Subcutaneous abdominal adipose tissue (tissue), 5 donors: ENCODE results near the gene SRPRB.

ENCODE experiments used
- H3K27ac ChIP-seq: one replicate; pipeline ENCODE4 v1.7.0; 2013; ENCODE audit warnings: low read depth, mild to moderate bottlenecking, inconsistent platforms, low read length, moderate library complexity
- H3K27me3 ChIP-seq, 5 donors: one replicate each; pipeline ENCODE4 v1.7.0; 2013; ENCODE audit warnings: low read length in 5 of 5, inconsistent platforms in 1 of 5; ENCODE audit not compliant: control insufficient read depth in 5 of 5, insufficient read depth in 4 of 5
- H3K36me3 ChIP-seq, 5 donors: one replicate each; pipeline ENCODE4 v1.7.0; 2013; ENCODE audit warnings: low read length in 5 of 5; ENCODE audit not compliant: control insufficient read depth in 5 of 5, insufficient read depth in 5 of 5
- H3K4me1 ChIP-seq, 5 donors: one replicate each; pipeline ENCODE4 v1.7.0; 2013; ENCODE audit warnings: low read length in 5 of 5, mild to moderate bottlenecking in 3 of 5, moderate library complexity in 1 of 5; ENCODE audit not compliant: control insufficient read depth in 5 of 5, insufficient read depth in 5 of 5
- H3K4me3 ChIP-seq, 5 donors: one replicate each; pipeline ENCODE4 v1.7.0; 2013; ENCODE audit warnings: low read length in 5 of 5, low read depth in 1 of 5
- H3K9ac ChIP-seq, 5 donors: one replicate each; pipeline ENCODE4 v1.7.0; 2013; ENCODE audit warnings: low read length in 5 of 5, mild to moderate bottlenecking in 4 of 5, moderate library complexity in 3 of 5
- H3K9me3 ChIP-seq, 5 donors: one replicate each; pipeline ENCODE4 v1.7.0; 2013; ENCODE audit warnings: low read length in 5 of 5; ENCODE audit not compliant: control insufficient read depth in 5 of 5
- donor health status: healthy.
- donor health status: healthy.
- donor health status: healthy.
- donor health status: healthy.
- donor health status: healthy.

The SRPRB gene

GRCh38 chr3:133840055-133840737, 34.6 kb downstream of the SRPRB start:
- no peak overlapping the region for H3K4me3 ChIP-seq
- no peak overlapping the region for H3K27ac ChIP-seq
- H3K4me1 ChIP-seq = no peaks in the 10 kb centered on the region
- no peak overlapping the region for H3K9ac ChIP-seq
- H3K27me3 ChIP-seq = no peaks in the 10 kb centered on the region
- peaks cover 0 to 30% (median 18%) of the 10 kb centered on the region in 5 donors for H3K36me3 ChIP-seq
- no peaks in the 10 kb centered on the region for H3K9me3 ChIP-seq

GRCh38 chr3:133840767-133841166, 35.2 kb downstream of the SRPRB start:
- H3K9me3 ChIP-seq = no peaks in the 10 kb centered on the region
- no peak overlapping the region for H3K27ac ChIP-seq
- H3K4me1 ChIP-seq = no peaks in the 10 kb centered on the region
- H3K9ac ChIP-seq = no peak overlapping the region
- H3K27me3 ChIP-seq = no peaks in the 10 kb centered on the region
- no peak overlapping the region for H3K4me3 ChIP-seq
- H3K36me3 ChIP-seq = peaks cover 0 to 26% (median 17%) of the 10 kb centered on the region in 5 donors

- Histone ChIP-seq H3K36me3 (peaks cover 0 to 26% (median 17%) of the 10 kb centered on the region in 5 donors), H3K9ac (no peak overlapping the region), H3K27ac (no peak overlapping the region), H3K27me3 (no peaks in the 10 kb centered on the region), H3K4me1 (no peaks in the 10 kb centered on the region), H3K4me3 (no peak overlapping the region), H3K9me3 (no peaks in the 10 kb centered on the region)
These were observed 35.6 kb downstream of the SRPRB start for GRCh38 chr3:133841196-133841595.

GRCh38 chr3:133842158-133842557, 36.5 kb downstream of the SRPRB start:
- Histone ChIP-seq H3K27ac (no peak overlapping the region), H3K36me3 (peaks cover 0 to 26% (median 16%) of the 10 kb centered on the region in 5 donors), H3K4me1 (no peaks in the 10 kb centered on the region), H3K9me3 (no peaks in the 10 kb centered on the region), H3K4me3 (no peak overlapping the region), H3K27me3 (no peaks in the 10 kb centered on the region), H3K9ac (no peak overlapping the region)

GRCh38 chr3:133843634-133844033, 38.0 kb downstream of the SRPRB start:
- Histone ChIP-seq H3K27ac (no peak overlapping the region), H3K4me1 (no peaks in the 10 kb centered on the region), H3K4me3 (no peak overlapping the region), H3K9me3 (no peaks in the 10 kb centered on the region), H3K27me3 (no peaks in the 10 kb centered on the region), H3K9ac (no peak overlapping the region), H3K36me3 (peaks cover 0 to 18% (median 9%) of the 10 kb centered on the region in 5 donors)

GRCh38 chr3:133845127-133845526, 39.5 kb downstream of the SRPRB start:
- H3K4me3 ChIP-seq = no peak overlapping the region
- H3K27ac ChIP-seq = no peak overlapping the region
- H3K27me3 ChIP-seq = no peaks in the 10 kb centered on the region
- H3K4me1 ChIP-seq = no peaks in the 10 kb centered on the region
- no peak overlapping the region for H3K9ac ChIP-seq
- no peaks in the 10 kb centered on the region for H3K9me3 ChIP-seq
- H3K36me3 ChIP-seq = peaks cover 0 to 6% (median 3%) of the 10 kb centered on the region in 5 donors

- Histone ChIP-seq H3K27ac (no peak overlapping the region), H3K9ac (no peak overlapping the region), H3K9me3 (no peaks in the 10 kb centered on the region), H3K4me3 (no peak overlapping the region), H3K27me3 (no peaks in the 10 kb centered on the region), H3K36me3 (no peaks in the 10 kb centered on the region), H3K4me1 (peaks cover 0 to 14% (median 12%) of the 10 kb centered on the region in 5 donors)
These were observed 43.7 kb downstream of the SRPRB start for GRCh38 chr3:133849346-133849745.

GRCh38 chr3:133850034-133850433, 44.4 kb downstream of the SRPRB start:
- Histone ChIP-seq H3K36me3 (no peaks in the 10 kb centered on the region), H3K9me3 (no peaks in the 10 kb centered on the region), H3K9ac (no peak overlapping the region), H3K27me3 (no peaks in the 10 kb centered on the region), H3K27ac (no peak overlapping the region), H3K4me3 (no peak overlapping the region), H3K4me1 (peaks cover 0 to 20% (median 19%) of the 10 kb centered on the region in 5 donors)

GRCh38 chr3:133851266-133851906, 45.8 kb downstream of the SRPRB start:
- H3K27me3 ChIP-seq = no peaks in the 10 kb centered on the region
- no peak overlapping the region for H3K9ac ChIP-seq
- H3K36me3 ChIP-seq = no peaks in the 10 kb centered on the region

GRCh38 chr3:133851931-133852330, 46.3 kb downstream of the SRPRB start:
- no peaks in the 10 kb centered on the region for H3K27me3 ChIP-seq
- no peak overlapping the region for H3K9ac ChIP-seq
- H3K9me3 ChIP-seq = no peaks in the 10 kb centered on the region
- H3K4me3 ChIP-seq = no peak overlapping the region
- H3K4me1 ChIP-seq = peaks cover 0 to 33% (median 26%) of the 10 kb centered on the region in 5 donors
- no peak overlapping the region for H3K27ac ChIP-seq
- H3K36me3 ChIP-seq = no peaks in the 10 kb centered on the region

More at GRCh38 chr3:133851266-133851906, 45.8 kb downstream of the SRPRB start:
- peaks cover 0 to 33% (median 26%) of the 10 kb centered on the region in 5 donors for H3K4me1 ChIP-seq
- H3K4me3 ChIP-seq = no peak overlapping the region
- no peak overlapping the region for H3K27ac ChIP-seq
- no peaks in the 10 kb centered on the region for H3K9me3 ChIP-seq
